K562 (cell line): ENCODE measurements around the gene FBXO48. TPM values are rescaled to one million over a fixed set of nuclear protein-coding genes. Genes with fewer than 3 reads are reported as not detected.

Source experiments
- BDP1 ChIP-seq: IDR thresholded peaks from 3 replicates; pipeline ENCODE4 v1.6.1; 2011; ENCODE audit not compliant: insufficient read length, insufficient read depth
- EP400 ChIP-seq: fragments of 450-650 bp; IDR thresholded peaks from 2 replicates; pipeline ENCODE4 v1.6.1; 2017; ENCODE audit warnings: antibody characterized with exemption, mild to moderate bottlenecking, moderate library complexity
- ESRRA ChIP-seq: fragments of 450-650 bp; IDR thresholded peaks from 2 replicates; pipeline ENCODE4 v1.6.1; 2014; ENCODE audit warnings: low read depth, mild to moderate bottlenecking, moderate library complexity, borderline replicate concordance
- HNRNPL ChIP-seq: fragments of 200-400 bp; formaldehyde crosslinking; IDR thresholded peaks from 2 replicates; pipeline ENCODE4 v1.6.1; 2017; ENCODE audit warnings: low read depth, mild to moderate bottlenecking, low read length
- NUFIP1 ChIP-seq: fragments of 450-650 bp; IDR thresholded peaks from 2 replicates; pipeline ENCODE4 v1.6.1; 2018; ENCODE audit not compliant: partially characterized antibody
- PURB ChIP-seq: sonication (generic); formaldehyde crosslinking; IDR thresholded peaks from 2 replicates; pipeline ENCODE4 v1.9.0; 2021; ENCODE audit warnings: low read depth, mild to moderate bottlenecking, missing genetic modification reagents
- SAFB2 ChIP-seq: fragments of 200-400 bp; formaldehyde crosslinking; IDR thresholded peaks from 2 replicates; pipeline ENCODE4 v1.6.1; 2018; ENCODE audit warnings: borderline replicate concordance, low read length, low read depth, moderate library complexity; ENCODE audit not compliant: severe bottlenecking
- SAP30 ChIP-seq: fragments of 200-600 bp; sonication (generic); IDR thresholded peaks from 2 replicates; pipeline ENCODE4 v1.6.1; 2012; ENCODE audit warnings: borderline replicate concordance, low read depth, mild to moderate bottlenecking, moderate library complexity, low read length, control low read depth, inconsistent platforms; ENCODE audit not compliant: insufficient read depth, poor library complexity, severe bottlenecking
- SETDB1 ChIP-seq: IDR thresholded peaks from one replicate; pipeline ENCODE4 v1.6.1; 2012; ENCODE audit warnings: low read length, control low read depth, inconsistent platforms
- SP2 ChIP-seq: IDR thresholded peaks from 2 replicates; pipeline ENCODE4 v1.6.1; 2011; ENCODE audit warnings: mild to moderate bottlenecking, low read depth, low read length, moderate library complexity; ENCODE audit not compliant: poor library complexity, severe bottlenecking; ENCODE audit errors: extremely low read depth
- ZNF561 ChIP-seq: fragments of 450-650 bp; formaldehyde crosslinking; conservative IDR thresholded peaks from 2 replicates; pipeline ENCODE4 v1.4.0; 2020; ENCODE audit warnings: mild to moderate bottlenecking, moderate library complexity
- ZSCAN29 ChIP-seq: fragments of 450-650 bp; IDR thresholded peaks from 2 replicates; pipeline ENCODE4 v1.6.1; 2017
- polyA plus RNA-seq, 8 experiments: library from polyadenylated mRNA; depleted of rRNA in 4 of 8; stranded (reverse) in 5 of 8; unstranded in 3 of 8; fragments of >200 nt; fragmentation: Nextera tagmentation in 2 of 8; fragmentation: Illumina TruSeq in 1 of 8; extraction: Ambion mirVana in 2 of 8; extraction: Trizol in 1 of 8; gene quantifications; 2 replicates each; pipeline versions ENCODE4 v1.2.1 to v1.2.3, GENCODE V29; 2011 to 2014; ENCODE audit warnings: inconsistent platforms in 1 of 8, missing spikeins in 1 of 8
- total RNA-seq, 7 experiments: library from RNA; depleted of rRNA in 6 of 7; stranded (reverse); fragments of >200 nt in 6 of 7; fragmentation: Illumina TruSeq in 2 of 7; extraction: Trizol in 2 of 7; gene quantifications; 2 replicates each; pipeline versions ENCODE4 v1.2.1 to v1.2.3, GENCODE V29; 2011 to 2021; ENCODE audit warnings: low replicate concordance in 1 of 7
- TF ChIP-seq, protein P1 (sequence below), 2 experiments: IDR thresholded peaks; 2 replicates each; pipeline ENCODE4 v1.6.1; 2011; ENCODE audit warnings: borderline replicate concordance in 1 of 2, control low read depth in 1 of 2, low read depth in 1 of 2, low read length in 1 of 2, mild to moderate bottlenecking in 1 of 2, mixed read lengths in 1 of 2, moderate library complexity in 1 of 2; ENCODE audit not compliant: insufficient read depth in 1 of 2, insufficient read length in 1 of 2, poor library complexity in 1 of 2, severe bottlenecking in 1 of 2; ENCODE audit errors: extremely low read depth in 1 of 2
- TF ChIP-seq, protein P2 (sequence below): fragments of 450-650 bp; formaldehyde crosslinking; IDR thresholded peaks from 2 replicates; pipeline ENCODE4 v1.4.0; 2022; ENCODE audit warnings: missing genetic modification characterization
- TF ChIP-seq, protein P3 (sequence below): fragments of 250-450 bp; sonication (Bioruptor Pico); IDR thresholded peaks from 2 replicates; pipeline ENCODE4 v1.8.0; 2021; ENCODE audit warnings: mild to moderate bottlenecking, moderate library complexity

Gene FBXO48
- total and polyA plus RNA-seq, 9 of the 15 experiments (the other 6 are each of a cell fraction or from before 2014, with no cell fraction given), result 0.36 to 1.8 (median 0.73) TPM

- no peak for TF ChIP-seq SAP30
- no peak for TF ChIP-seq ZNF561 (CRISPR knock-in tag)
- no peak for TF ChIP-seq NUFIP1
- TF ChIP-seq, protein P1, sequence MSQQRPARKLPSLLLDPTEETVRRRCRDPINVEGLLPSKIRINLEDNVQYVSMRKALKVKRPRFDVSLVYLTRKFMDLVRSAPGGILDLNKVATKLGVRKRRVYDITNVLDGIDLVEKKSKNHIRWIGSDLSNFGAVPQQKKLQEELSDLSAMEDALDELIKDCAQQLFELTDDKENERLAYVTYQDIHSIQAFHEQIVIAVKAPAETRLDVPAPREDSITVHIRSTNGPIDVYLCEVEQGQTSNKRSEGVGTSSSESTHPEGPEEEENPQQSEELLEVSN (IDR thresholded peaks at IDR 0.05; ENCODE audit: borderline replicate concordance in 1 of 2, extremely low read depth in 1 of 2, insufficient read depth in 1 of 2, insufficient read length in 1 of 2, low read depth in 1 of 2, low read length in 1 of 2, poor library complexity in 1 of 2, severe bottlenecking in 1 of 2), result no peak
- no peak for TF ChIP-seq SP2
- TF ChIP-seq BDP1, result no peak
- peak; percentile 80 for TF ChIP-seq EP400
- TF ChIP-seq HNRNPL, result no peak
- no peak for TF ChIP-seq SAFB2
- TF ChIP-seq ESRRA, result peak; percentile 61; the same call in 1 of the 2 replicates
- TF ChIP-seq, protein P2, sequence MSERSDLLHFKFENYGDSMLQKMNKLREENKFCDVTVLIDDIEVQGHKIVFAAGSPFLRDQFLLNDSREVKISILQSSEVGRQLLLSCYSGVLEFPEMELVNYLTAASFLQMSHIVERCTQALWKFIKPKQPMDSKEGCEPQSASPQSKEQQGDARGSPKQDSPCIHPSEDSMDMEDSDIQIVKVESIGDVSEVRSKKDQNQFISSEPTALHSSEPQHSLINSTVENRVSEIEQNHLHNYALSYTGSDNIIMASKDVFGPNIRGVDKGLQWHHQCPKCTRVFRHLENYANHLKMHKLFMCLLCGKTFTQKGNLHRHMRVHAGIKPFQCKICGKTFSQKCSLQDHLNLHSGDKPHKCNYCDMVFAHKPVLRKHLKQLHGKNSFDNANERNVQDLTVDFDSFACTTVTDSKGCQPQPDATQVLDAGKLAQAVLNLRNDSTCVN (CRISPR knock-in tag), result no peak
- no peak for TF ChIP-seq PURB
- no peak for TF ChIP-seq SETDB1
- TF ChIP-seq, protein P3, sequence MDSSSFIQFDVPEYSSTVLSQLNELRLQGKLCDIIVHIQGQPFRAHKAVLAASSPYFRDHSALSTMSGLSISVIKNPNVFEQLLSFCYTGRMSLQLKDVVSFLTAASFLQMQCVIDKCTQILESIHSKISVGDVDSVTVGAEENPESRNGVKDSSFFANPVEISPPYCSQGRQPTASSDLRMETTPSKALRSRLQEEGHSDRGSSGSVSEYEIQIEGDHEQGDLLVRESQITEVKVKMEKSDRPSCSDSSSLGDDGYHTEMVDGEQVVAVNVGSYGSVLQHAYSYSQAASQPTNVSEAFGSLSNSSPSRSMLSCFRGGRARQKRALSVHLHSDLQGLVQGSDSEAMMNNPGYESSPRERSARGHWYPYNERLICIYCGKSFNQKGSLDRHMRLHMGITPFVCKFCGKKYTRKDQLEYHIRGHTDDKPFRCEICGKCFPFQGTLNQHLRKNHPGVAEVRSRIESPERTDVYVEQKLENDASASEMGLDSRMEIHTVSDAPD (CRISPR knock-in tag), result no peak
- no peak for TF ChIP-seq ZSCAN29
These were observed 46.7 kb downstream of the FBXO48 start (continued) for GRCh38 chr2:68420254-68420910.
